Measurements from ENCODE around the gene CPEB1. TPM values are rescaled to one million over a fixed set of nuclear protein-coding genes. Genes with fewer than 3 reads are reported as not detected.
"Not testable (repeated sequence)": the region's sequence is repeated elsewhere in the genome, so short reads cannot be mapped to it uniquely, and the experiment has no call there.

CPEB1 gene
- total and polyA plus RNA-seq, 9 donors, result 5.4 to 28.9 (median 10.5) TPM

DNA sequence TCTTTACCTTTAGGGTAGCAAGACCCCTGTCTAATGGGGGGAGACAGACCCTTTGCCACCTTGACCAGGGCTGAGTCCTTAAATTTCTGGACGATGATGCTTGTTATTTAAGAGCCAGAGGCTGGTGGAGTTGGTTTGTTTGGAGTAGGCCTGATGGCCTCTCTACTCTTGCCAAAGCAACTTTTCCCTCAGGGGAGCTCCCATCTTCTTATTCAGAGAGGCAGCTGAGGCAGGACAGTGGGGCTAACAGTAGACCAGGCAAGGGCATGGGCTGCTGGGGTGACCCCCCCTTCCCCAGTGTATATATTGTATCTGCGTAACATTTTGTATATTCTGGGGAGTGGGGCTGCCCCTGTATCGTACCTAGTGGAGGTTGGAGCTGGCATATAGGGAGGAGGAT is 117.2 kb downstream of the CPEB1 start:
- DNase-seq, result peak in 1 of 5 donors; percentile 4
- H3K4me3 ChIP-seq, result no peak overlapping the region
- intact Hi-C loops (cut with DNase I), result loop anchor here in 1 of 4 donors (10.0 kb wide), 2 partner anchors 275 to 485 kb away; partner anchors contain the start of genes C15orf40, FSD2 and WHAMM
- H3K27me3 ChIP-seq, result no peaks in the 10 kb centered on the region
- no peaks in the 10 kb centered on the region for H3K36me3 ChIP-seq
- no peaks in the 10 kb centered on the region for H3K9me3 ChIP-seq
- TF ChIP-seq CTCF (IDR thresholded peaks at IDR 0.05), result no peak
- whole genome bisulfite sequencing, 3 donors, result 80 to 87% (median 84%) methylated on average over 3 of the region's 3 CpGs
- no peak overlapping the region for H3K27ac ChIP-seq
- no peaks in the 10 kb centered on the region for H3K4me1 ChIP-seq (ENCODE audit: insufficient read depth)

DNA sequence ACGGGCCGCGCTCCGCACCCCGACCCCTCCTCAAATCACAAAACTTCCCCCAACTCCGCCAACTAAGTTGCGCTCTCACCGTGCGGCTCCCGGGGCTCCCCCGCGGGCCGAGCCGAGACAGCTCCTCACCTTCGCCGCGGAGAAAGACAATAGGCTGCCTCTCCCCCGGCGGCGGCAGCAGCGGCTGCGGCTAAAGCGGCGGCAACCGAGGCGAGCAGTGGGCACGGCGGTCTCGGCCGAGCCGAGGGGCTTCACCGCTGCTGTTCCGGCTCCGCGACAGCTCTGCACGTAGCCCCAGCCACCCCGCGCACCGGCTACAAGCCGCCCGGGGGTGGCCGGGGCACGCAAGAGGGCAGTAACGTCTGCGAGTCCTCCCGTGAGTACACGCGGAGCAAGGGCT is 133.6 kb downstream of the CPEB1 start:
- intact Hi-C loops (cut with DNase I), result not testable (repeated sequence)

GRCh38 chr15:82507693-82508092 is 139.5 kb downstream of the CPEB1 start:
- intact Hi-C loops (cut with DNase I), result not testable (repeated sequence)

More for the DNA sequence above, 133.6 kb downstream of the CPEB1 start:
- WGBS, 3 donors, result no CpG with 5 or more reads among the region's 48 CpGs
- H3K27ac ChIP-seq; DNase-seq; H3K27me3 ChIP-seq; H3K9me3 ChIP-seq; H3K4me3 ChIP-seq; H3K4me1 ChIP-seq (ENCODE audit: insufficient read depth); H3K36me3 ChIP-seq: not testable (repeated sequence)

GRCh38 chr15:82507087-82507486 is 140.1 kb downstream of the CPEB1 start:
- WGBS, 3 donors, result 71 to 78% (median 76%) methylated on average over 1 of the region's 1 CpG
- H3K4me1 ChIP-seq (ENCODE audit: insufficient read depth); DNase-seq; H3K4me3 ChIP-seq; intact Hi-C loops (cut with DNase I); H3K36me3 ChIP-seq; H3K9me3 ChIP-seq; H3K27ac ChIP-seq; H3K27me3 ChIP-seq: not testable (repeated sequence)

More at GRCh38 chr15:82507693-82508092, 139.5 kb downstream of the CPEB1 start:
- not testable (repeated sequence) for H3K4me1 ChIP-seq (ENCODE audit: insufficient read depth); H3K4me3 ChIP-seq; H3K27ac ChIP-seq; H3K27me3 ChIP-seq; H3K36me3 ChIP-seq; DNase-seq; H3K9me3 ChIP-seq
- 84 to 93% (median 91%) methylated on average over 2 to 4 of the region's 4 CpGs for WGBS, 3 donors

- WGBS, 3 donors, result no CpG with 5 or more reads among the region's 3 CpGs
- intact Hi-C loops (cut with DNase I), result not testable (repeated sequence)
These were observed 141.3 kb downstream of the CPEB1 start for GRCh38 chr15:82505842-82506241.

DNA sequence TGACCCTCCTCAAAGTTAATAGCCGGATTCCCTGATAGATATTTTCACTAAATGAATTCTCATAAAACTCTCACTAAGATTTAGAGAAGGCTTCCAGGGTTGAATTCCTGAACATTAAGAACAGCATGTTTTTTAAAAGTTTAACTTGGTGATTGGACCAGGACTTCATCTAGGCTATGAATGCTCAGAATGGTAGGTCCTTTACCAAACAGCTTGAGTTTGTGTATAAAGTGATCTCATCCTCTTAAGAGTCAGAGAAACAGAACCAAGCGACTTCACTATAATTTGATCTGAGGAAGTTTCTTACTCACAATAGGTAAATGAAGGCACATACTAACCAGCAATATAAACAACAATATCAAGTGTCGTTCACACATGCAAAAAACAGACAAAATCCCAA is 143.1 kb downstream of the CPEB1 start:
- H3K27ac ChIP-seq; H3K27me3 ChIP-seq; H3K36me3 ChIP-seq; H3K4me3 ChIP-seq; H3K4me1 ChIP-seq (ENCODE audit: insufficient read depth); intact Hi-C loops (cut with DNase I); DNase-seq; H3K9me3 ChIP-seq: not testable (repeated sequence)
- WGBS, 3 donors, result 45 to 90% (median 48%) methylated on average over 1 of the region's 3 CpGs

More at GRCh38 chr15:82505842-82506241, 141.3 kb downstream of the CPEB1 start:
- H3K27me3 ChIP-seq; H3K9me3 ChIP-seq; DNase-seq; H3K4me3 ChIP-seq; H3K4me1 ChIP-seq (ENCODE audit: insufficient read depth); H3K36me3 ChIP-seq; H3K27ac ChIP-seq: not testable (repeated sequence)

DNA sequence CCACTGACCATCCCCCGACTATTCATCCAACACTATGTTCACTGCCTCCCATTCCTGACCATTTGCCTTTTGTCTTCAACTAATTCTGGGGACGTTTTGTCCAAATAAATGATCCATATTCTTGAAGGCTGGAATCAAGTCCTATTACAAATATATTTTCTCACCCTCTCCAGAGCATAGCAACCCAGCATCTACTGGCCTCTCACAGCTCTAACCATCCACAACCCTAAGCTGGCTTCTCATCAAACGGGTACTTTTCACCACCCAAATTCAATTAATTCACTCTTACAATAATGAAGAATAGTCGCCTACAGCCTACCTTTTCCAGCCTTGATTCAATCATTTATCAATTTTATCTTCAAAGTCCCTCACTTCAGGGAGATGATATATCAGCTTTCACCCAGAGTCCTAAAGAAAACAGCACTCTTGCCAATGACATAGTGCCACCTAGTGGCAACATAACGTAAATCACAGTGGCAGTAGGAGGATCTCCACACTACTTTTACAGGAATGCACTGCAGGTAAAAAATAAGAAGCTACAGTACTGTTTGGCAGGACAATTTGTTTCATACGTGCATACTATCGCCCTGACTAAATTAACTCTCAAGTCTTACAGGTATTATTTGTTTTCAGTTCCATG is 144.3 kb downstream of the CPEB1 start:
- DNase-seq; H3K27ac ChIP-seq; H3K36me3 ChIP-seq; H3K9me3 ChIP-seq; H3K4me3 ChIP-seq; intact Hi-C loops (cut with DNase I); H3K4me1 ChIP-seq (ENCODE audit: insufficient read depth); H3K27me3 ChIP-seq: not testable (repeated sequence)
- WGBS, 3 donors, result 25 to 37% (median 27%) methylated on average over 3 to 4 of the region's 7 CpGs

- H3K36me3 ChIP-seq; H3K9me3 ChIP-seq; H3K4me3 ChIP-seq; H3K27me3 ChIP-seq; H3K4me1 ChIP-seq (ENCODE audit: insufficient read depth); DNase-seq; intact Hi-C loops (cut with DNase I); H3K27ac ChIP-seq: not testable (repeated sequence)
- 56 to 71% (median 66%) methylated on average over 4 of the region's 4 CpGs for WGBS, 3 donors
These were observed 146.4 kb downstream of the CPEB1 start for GRCh38 chr15:82500772-82501171.

- H3K4me1 ChIP-seq (ENCODE audit: insufficient read depth); intact Hi-C loops (cut with DNase I); H3K27ac ChIP-seq; H3K36me3 ChIP-seq; H3K27me3 ChIP-seq; H3K9me3 ChIP-seq; H3K4me3 ChIP-seq; DNase-seq: not testable (repeated sequence)
These were observed 149.2 kb downstream of the CPEB1 start for GRCh38 chr15:82497978-82498377.

Data from ovary (tissue), 9 donors.